GM18511 (cell line): ENCODE measurements around the gene GATAD2B.
"Not testable (repeated sequence)": the region's sequence is repeated elsewhere in the genome, so short reads cannot be mapped to it uniquely, and the experiment has no call there.

Experiments used
- ATAC-seq: cut with Tn5 transposase; IDR thresholded peaks from one replicate; pipeline ENCODE4 v1.9.1; 2021; ENCODE audit warnings: mild to moderate bottlenecking, moderate library complexity; ENCODE audit not compliant: unreplicated experiment

Gene GATAD2B

GRCh38 chr1:153783233-153784190, 139.3 kb downstream of the GATAD2B start:
- ATAC-seq: peak; percentile 89

- ATAC-seq: not testable (repeated sequence)
Measured at GRCh38 chr1:153782648-153783047, 140.1 kb downstream of the GATAD2B start.

GRCh38 chr1:153780551-153780950, 142.2 kb downstream of the GATAD2B start:
- ATAC-seq: no peak

GRCh38 chr1:153779781-153780541, 142.8 kb downstream of the GATAD2B start:
- ATAC-seq: no peak

- no peak for ATAC-seq
Measured at GRCh38 chr1:153778824-153779519, 143.8 kb downstream of the GATAD2B start.

GRCh38 chr1:153778051-153778823, 144.5 kb downstream of the GATAD2B start:
- ATAC-seq: no peak

- no peak for ATAC-seq
Measured at GRCh38 chr1:153777648-153778047, 145.1 kb downstream of the GATAD2B start.

GRCh38 chr1:153776845-153777370, 145.9 kb downstream of the GATAD2B start:
- ATAC-seq: no peak

GRCh38 chr1:153776352-153776751, 146.4 kb downstream of the GATAD2B start:
- ATAC-seq: peak; percentile 5

- ATAC-seq: peak; percentile 68
Measured at GRCh38 chr1:153775458-153776327, 147.1 kb downstream of the GATAD2B start.

- ATAC-seq: peak; percentile 42
Measured at GRCh38 chr1:153774780-153775457, 147.9 kb downstream of the GATAD2B start, which contains the start of gene SLC27A3. Gene SLC27A3 (plus strand): TSS chr1:153775407. CDS start chr1:153775498, 91 bp downstream.

- ATAC-seq: no peak
Measured at GRCh38 chr1:153774026-153774595, 148.7 kb downstream of the GATAD2B start.

GRCh38 chr1:153773096-153773921, 149.5 kb downstream of the GATAD2B start:
- no peak for ATAC-seq

- ATAC-seq: no peak
Measured at GRCh38 chr1:153771841-153772593, 150.8 kb downstream of the GATAD2B start.

- no peak for ATAC-seq
Measured at GRCh38 chr1:153771261-153771660, 151.5 kb downstream of the GATAD2B start.

GRCh38 chr1:153770797-153771196, 152.0 kb downstream of the GATAD2B start:
- ATAC-seq: no peak

GRCh38 chr1:153769221-153769620, 153.6 kb downstream of the GATAD2B start:
- ATAC-seq: no peak
